HG03432 (cell line): ENCODE measurements around the gene TNFSF8.
A peak's percentile ranks its signal among the peaks of the same experiment; 100 is the strongest.

Experiments
- ATAC-seq: cut with Tn5 transposase; IDR thresholded peaks from one replicate; pipeline ENCODE4 v1.9.1; 2021; ENCODE audit warnings: mild to moderate bottlenecking, moderate library complexity; ENCODE audit not compliant: unreplicated experiment

The TNFSF8 gene, protein sequence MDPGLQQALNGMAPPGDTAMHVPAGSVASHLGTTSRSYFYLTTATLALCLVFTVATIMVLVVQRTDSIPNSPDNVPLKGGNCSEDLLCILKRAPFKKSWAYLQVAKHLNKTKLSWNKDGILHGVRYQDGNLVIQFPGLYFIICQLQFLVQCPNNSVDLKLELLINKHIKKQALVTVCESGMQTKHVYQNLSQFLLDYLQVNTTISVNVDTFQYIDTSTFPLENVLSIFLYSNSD

DNA sequence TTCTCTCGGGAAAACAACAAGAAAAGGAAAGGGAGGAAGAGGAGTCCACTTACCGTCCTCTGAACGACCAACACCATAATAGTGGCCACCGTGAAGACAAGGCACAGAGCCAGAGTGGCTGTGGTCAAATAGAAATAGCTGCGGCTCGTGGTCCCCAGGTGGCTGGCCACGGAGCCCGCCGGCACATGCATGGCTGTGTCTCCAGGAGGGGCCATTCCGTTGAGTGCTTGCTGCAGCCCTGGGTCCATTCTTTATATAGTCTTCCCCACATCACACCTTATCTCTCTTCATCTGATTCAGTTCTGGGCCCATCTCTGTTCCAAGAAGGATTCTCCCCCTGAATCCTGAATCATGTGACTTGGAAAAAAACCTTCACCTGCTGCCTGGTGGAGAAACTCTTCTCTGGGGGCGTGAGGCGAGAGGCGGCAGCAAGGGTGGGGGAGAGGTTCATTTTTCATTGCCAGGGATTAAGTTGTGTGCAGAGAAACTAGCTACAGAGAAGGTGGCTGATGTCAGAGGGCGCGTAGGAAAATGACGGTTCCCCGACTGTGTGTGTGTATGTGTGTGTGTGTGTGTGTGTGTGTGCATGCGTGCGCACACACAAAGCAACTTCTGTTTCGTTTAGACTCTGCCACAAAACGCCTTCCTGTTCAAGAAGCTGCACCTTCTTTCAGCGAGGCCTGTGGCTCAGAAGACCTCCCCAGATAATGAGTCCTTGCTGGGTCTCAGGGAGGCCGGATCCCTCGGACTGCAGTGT lies at the start of gene TNFSF8:
Gene TNFSF8 (minus strand): TSS at position 536 of the 757 bp plus-strand sequence. CDS start 288 bp downstream, at position 248.
- peak; percentile 60 for ATAC-seq

DNA sequence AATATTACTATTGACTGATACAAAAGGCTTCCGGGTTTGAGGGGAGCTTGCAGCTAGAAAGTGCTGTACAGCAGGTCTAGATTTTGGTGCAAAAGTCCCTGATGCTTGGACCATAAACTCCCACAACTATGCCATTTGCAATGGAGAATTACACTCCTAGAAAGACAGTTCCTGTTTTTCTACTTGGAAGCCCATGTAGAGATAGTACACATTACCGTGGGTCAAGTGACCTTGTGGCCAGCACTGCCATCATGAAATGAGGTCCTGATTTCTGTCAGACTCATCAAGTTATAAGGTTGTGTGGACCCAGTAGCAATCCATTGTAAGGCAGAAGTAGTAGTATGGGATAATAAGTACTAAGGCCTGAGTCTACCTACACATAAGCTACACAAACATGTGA lies 42.8 kb upstream of the TNFSF8 start:
- ATAC-seq, result no peak

DNA sequence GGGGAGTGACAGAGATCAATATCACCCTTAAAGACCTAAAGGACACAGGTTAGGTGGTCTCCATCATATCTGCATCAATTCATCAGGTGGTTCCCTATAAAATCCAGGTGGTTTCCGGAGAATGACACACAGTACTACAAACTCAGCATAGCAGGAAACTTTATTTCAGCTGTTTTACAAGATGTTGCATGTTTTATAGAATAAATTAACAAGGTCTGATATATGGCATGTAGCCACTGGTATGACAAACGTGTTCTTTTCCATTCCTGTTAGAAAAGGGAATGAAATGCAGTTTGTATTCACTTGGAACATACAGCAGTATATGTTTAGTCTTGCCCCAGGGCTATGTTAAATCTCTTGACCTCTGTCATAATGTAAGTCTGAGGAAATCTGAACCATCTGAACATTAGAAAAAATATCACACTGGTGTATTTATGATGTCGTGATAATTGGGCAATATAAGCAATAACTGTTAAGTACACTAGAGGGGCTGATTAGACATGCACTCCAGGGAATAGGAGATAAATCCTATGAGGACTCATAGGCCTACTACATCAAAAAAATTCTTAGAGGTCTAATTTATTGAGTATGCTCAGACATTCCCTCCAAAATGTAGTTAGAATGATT lies 42.2 kb upstream of the TNFSF8 start:
- no peak for ATAC-seq

DNA sequence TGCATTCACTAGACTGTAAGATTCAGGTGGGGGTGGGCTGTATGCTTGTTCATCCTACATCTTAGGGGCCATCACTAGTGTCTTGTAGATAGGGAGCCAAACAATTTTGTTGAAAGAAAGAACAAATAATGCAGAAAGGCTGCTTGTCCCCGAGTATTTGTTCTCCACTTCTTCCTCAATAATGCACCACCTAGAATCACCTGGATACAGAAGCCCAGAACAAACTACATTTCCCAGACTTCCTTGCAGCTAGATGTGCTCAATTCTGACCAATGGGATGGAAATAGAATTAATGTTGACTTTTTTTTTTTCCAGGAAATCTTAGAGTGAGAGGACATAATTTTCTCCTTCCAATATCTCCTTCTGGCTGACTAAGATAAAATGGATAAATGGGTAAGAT lies 38.9 kb upstream of the TNFSF8 start:
- ATAC-seq, result no peak

DNA sequence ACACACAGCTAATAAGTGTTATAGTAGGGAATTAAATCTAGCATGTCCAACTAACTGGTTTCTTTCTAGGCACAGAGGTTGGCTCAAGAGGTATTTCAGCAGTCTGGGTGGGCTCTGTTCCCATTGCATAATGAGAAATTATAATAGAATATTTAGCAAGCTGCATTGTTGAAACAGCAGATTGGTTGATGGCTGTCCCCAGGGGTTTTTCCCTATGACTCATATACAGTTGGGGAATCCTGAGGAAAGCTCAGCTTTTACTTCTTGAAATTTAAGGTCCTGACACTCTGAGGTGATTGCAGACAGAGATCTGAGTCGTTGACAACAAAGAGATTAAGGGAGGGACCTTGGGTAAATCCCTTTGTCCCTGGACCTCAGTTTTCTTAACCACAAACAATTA lies 38.3 kb upstream of the TNFSF8 start:
- ATAC-seq, result peak; percentile 69

DNA sequence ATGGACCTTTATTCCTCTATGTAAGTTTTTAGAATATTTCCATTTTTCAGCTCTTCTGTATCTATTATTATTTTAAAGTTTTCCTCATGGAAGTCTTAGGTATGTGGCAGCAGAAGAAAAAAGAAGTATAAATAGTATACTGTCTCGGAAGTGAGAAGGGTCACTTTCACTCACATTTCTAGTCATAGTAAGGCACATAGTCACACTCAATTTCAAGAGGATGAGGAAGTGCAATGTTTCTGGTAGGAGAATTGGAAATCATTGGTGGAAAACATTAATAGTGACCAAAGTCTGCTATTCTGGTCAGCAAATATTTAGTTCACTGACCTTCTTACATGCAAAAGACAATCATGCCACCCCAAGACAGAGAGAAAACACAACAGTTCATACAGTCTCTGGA lies 35.2 kb upstream of the TNFSF8 start:
- ATAC-seq, result no peak

DNA sequence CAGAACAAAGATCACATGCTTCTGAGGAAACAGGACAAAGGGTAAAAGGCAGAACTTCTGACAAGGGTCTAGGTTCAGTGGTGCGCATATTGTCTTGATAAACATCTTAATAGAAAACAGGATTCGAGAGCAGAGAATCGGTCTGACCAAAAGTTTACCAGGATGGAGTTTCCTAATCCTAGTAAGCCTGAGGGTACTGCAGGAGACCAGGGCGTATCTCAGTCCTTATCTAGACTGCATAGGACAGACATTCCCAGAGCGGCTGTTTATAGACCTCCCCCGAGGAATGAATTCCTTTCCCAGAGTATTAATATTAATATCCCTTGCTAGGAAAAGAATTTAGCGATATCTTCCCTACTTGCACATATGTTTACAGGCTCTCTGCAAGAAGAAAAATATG lies 32.4 kb upstream of the TNFSF8 start:
- ATAC-seq, result no peak

DNA sequence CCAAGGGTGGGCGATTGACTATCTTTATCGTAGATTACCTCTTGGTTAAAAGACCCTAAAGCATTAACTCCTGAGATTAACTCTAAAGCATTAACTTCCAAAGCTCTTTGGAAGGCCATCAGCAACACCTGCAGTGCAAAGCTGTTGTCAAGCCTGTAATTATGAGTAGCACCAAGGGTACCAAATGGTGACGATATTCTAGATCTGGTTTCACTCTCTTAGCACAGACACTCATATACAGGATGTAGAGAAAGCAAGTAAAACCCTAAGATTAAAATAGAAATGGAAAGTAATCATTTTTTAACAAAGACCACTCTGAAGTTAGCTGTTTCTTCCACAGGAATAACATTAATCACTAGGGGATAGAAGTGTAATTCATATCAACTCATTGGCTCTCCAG lies 29.9 kb upstream of the TNFSF8 start:
- no peak for ATAC-seq

DNA sequence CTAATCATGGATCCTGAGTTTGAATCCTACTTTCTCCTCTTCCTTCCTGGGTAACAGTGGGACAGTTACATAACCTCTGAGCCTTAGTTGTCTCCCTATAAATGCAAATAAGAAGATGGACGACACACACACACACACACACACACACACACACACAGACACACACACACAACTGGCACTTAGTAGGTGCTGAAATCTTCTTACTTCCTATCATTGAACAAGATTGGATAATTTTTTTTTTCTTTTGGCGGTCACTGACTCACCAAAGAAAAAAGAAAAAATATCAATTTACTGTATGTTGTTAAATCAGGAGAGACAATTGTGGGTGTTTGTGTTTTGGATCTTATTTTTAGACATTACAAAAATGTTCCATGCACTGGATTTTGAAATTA lies 28.4 kb upstream of the TNFSF8 start:
- ATAC-seq, result no peak

DNA sequence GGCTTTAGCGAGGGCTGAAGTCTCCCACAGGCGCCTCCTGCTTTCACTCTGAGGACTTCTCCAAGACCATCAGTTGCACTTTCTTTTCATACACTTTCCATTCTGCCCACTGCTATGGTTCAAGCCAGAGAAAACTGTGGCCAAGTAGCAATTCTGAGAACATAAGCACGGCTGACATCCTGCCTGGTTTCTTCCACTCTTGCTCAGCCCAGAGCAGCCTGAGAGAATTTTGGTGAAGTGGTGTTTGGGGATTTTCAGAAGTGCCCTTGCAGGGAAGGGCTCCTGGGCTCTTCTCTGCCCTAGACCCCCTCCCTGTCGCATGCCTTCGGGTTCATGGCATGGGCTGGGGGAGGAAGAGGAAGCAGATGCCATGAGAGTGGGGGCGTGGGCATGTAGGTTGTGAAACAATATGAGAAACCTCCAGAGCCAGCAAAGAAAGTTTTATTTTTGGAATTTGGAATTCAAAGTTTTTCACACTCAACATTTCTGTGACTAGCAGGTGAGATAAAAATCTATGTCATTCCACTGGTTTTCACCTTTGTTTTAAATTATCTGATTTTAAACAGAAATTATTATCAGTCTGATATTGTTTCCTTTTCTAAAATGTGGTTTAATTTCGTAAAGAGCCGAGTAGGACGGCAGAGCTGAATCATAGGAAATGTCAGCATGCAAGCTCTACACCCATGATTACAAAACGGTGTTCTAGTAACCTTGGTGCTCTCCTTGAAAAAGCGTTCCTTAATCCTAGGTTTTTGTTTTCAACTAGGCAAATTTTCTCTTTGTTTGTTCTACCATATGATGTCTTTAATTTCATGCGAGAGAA lies 27.8 kb upstream of the TNFSF8 start:
- no peak for ATAC-seq

DNA sequence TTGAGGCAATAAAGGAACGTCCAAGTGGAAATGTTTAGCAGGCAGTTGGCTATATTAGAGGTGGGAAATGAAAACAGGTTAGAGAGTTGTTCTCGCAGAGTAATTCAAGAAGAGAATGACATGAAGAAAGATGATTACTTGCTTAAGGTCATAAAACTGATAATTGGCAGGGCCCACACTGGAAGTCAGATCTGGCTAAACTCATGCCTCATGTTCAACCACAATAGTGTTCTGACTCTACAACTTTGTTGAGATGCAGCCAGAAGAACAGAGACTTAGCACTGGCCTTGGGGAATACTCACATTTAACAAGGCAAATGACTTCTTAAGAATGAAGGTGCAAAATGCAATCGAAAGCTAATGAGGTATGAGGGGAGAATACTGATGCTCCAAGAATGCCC lies 27.2 kb upstream of the TNFSF8 start:
- no peak for ATAC-seq

DNA sequence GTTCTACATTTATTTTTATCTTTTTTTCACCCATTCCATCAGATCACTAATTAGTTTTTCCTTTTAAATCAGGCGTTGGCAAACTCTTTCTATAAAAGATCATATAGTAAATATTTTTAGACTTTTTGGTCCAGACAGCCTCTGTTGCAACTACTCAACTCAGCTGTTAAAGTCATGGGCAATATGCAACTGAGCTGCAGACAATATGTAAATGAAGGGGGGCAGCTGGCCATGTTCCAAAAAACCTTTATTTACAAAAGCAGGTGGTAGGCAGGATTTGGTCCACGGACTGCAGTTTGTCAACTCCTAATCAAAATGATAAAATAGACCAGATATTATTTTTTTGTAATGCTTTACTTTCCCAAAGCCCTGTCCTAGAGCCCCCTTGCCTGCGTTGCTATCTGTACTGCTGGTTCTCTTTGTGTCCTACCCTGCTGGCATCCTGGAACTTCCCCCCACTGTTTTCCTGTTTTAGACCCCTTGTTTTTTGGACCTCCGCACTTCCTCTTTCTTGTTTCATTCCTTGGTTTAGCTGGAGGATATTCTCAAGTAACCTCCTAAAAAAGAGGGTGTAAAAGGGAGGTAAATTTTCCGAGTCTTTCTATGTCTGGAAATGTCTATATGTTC lies 24.7 kb upstream of the TNFSF8 start:
- ATAC-seq, result no peak

DNA sequence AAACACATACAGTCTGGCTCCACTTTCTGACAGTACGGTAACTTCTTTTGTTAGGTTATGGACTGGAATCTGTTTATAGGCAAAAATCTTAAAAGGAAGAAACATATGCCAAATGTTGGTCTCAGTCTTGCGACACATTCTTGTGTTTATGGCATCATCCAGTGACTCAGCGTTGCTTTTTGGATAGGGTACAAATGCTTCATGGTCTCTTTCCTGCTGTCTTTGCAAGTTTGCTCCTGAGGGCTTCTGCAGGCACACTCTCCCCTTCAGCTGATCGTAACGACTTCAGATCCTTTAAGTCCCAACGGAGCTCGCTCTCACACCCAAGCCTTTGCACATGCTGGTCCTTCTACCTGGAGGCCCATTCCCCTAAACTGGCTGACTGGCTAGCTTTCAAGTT lies 23.6 kb upstream of the TNFSF8 start:
- no peak for ATAC-seq

DNA sequence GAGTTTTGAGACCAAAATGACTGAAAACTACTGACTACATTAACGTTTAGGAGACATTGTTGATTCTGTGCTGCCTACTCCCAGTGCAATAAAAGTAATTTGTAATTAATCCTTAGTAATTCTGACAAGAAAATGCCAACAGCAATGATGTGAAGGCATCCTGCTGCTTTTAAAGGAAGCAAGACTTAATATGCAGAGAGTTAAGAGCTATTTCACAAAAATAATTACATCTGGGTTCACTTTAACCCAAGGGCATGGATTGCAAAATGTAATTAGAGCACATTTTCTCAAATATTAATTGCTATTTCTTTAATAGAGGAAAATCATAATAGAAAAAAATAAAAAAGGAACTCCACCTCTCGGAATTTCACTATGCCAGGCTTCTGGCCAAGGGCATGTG lies 22.7 kb upstream of the TNFSF8 start:
- ATAC-seq, result no peak

DNA sequence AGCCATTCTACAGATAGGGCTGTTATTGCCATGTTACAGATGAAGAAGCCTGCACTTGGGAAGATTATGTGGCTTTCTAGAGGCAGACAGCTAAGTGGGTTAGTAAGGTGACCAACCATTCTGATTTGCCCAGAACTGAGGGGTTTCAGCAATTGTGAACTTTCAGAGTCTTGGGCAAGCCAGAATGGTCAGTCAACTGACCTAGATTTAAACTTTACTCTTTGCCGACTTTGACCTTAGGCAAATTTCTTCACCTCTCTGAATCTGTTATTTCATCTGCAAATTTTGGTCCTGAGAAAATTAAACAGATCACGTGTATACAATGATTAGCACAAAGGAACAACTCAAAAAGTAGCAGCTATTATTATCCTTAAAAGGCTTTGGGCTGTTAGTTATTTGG lies 20.4 kb upstream of the TNFSF8 start:
- ATAC-seq, result no peak

DNA sequence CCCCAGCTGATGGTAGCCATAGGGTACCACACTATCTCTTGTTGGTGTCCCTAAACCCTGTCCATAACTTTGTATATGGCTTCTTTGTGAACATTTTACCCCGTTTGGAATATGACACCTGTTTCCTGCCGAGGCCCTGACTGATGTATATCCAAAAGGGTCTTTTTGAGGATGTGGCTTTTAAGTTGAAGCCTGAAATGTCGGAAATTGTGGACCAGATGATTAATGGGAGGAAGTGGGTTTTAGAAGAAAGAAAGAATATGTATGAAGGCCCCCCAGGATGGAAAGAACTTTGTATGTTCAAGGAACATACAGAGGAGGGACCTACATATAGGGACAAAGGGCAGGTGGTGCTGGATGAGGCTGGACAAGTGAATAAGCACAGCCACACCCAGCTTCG lies 16.7 kb upstream of the TNFSF8 start:
- no peak for ATAC-seq

DNA sequence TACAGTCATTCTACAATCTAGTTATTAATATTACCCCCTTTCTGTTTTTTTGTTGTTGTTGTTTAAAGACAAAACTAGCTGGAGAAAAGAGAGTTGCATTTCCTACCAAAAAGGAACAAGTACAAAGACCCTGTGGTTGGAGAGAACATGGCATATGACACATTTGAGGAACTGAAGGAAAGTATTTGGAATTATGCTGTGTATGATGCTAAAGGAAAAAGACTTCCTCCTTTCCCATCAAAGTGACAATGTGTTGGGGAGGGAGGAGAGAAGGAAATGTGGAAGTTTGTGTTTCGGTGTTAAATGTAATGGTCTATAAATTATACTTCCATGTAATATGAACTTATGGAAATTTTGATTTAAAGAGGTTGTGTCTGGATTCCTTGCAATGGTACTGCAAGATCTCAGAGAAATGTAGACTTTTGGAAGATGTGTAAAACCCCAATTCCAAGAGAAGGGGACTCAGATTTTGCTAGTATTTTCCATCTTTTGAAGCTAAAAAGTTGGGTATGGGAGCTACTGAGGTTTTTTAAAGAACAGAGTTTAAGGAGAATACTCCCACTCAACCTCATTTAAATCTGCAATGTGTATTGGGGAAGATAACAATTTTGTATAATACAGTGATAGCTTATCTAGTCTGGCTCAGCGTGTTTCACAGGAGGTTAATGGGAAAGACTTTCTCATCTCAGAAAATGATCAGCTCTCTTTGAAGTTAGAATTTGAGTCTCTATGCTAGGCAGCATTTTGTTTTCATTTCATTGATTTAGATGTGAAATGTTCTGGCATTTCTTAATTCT lies 15.4 kb upstream of the TNFSF8 start:
- no peak for ATAC-seq

DNA sequence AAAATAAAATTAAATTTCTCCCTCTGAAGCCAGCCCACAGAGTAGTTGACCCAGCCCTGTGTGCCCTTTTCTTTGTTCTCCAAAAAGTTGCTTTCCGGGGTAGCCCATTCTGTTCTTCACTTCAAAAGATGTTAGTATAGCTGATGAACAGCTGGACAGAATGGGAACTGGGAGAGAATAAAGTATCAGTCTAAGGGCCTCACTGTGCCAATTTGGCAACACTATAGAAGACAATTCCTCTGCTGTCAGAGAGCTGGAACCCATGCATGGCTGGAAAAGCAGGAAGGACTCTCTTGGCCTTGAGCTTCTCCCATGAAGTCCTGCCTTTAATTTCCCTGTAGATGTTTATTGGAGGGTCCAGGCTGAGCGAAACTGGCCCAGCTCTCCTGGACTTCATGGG lies 11.0 kb upstream of the TNFSF8 start:
- no peak for ATAC-seq

DNA sequence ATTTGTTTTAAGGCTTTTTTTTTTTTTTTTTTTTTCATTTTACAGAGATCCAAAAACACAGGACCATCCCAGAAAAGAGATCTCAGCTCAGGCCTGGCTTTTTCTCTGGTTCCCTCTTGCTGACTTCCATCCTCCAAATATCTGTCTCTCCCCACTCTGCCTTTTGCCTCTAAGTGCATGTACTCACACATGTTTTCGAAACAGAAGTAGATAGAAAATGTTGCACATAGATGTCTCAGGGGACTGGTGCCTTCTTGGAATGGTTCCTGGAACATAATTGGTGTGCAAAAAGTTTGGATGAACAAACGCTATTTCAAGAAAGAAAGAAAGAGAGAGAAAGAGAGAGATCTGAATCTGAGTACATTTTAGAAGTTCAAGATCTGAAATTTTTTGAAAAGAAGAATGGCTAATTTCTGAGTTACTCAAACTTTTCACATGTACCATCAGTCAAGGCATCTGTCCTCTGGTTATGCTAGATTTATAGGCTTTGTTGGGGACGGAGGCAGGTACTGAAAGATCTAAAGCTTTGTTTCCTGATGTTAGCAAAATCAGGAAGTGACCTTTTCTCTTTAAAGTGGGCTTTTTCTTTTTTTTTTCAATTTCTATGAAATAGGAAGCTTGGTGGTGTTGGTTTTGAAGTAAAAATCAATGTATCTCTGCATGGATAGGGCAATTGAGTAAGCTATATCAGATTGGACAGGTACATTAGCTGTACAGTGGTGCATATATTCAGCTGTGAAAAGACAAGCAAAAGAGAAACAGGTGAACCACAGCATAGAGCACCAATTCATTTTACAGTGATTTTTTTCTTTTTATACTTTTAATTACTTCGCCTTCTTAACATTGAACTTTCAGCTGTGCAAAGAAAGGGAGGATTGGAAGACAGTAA lies 8.5 kb upstream of the TNFSF8 start:
- no peak for ATAC-seq
